Mesendoderm (in vitro differentiated cells): Measurements from ENCODE around the gene DPP7.
A peak's percentile ranks its signal among the peaks of the same experiment; 100 is the strongest.
"Not testable (repeated sequence)": the region's sequence is repeated elsewhere in the genome, so short reads cannot be mapped to it uniquely, and the experiment has no call there.

ENCODE experiments used
- DNase-seq: peaks from one replicate; pipeline ENCODE4 v3.0.0; 2013
- H2AK5ac ChIP-seq: 2 replicates; pipeline ENCODE4 v1.6.1; 2013; ENCODE audit warnings: low read length, inconsistent platforms
- H2BK120ac ChIP-seq: 2 replicates; pipeline ENCODE4 v1.6.1; 2013; ENCODE audit warnings: low read depth, mild to moderate bottlenecking, low read length, moderate library complexity, mixed read lengths
- H2BK15ac ChIP-seq: replicated peaks from 2 replicates; pipeline ENCODE4 v1.6.1; 2013; ENCODE audit warnings: low read depth, mild to moderate bottlenecking, moderate library complexity
- H2BK5ac ChIP-seq: 2 replicates; pipeline ENCODE4 v1.6.1; 2013; ENCODE audit warnings: low read length, inconsistent platforms
- H3K18ac ChIP-seq: 2 replicates; pipeline ENCODE4 v1.6.1; 2013; ENCODE audit warnings: mild to moderate bottlenecking, low read length, mixed read lengths
- H3K23ac ChIP-seq: one replicate; pipeline ENCODE4 v1.6.1; 2013; ENCODE audit warnings: low read length
- H3K27ac ChIP-seq: 2 replicates; pipeline ENCODE4 v1.5.1; 2013; ENCODE audit warnings: low read depth, mild to moderate bottlenecking, inconsistent platforms, low read length, moderate library complexity
- H3K27me3 ChIP-seq: 2 replicates; pipeline ENCODE4 v1.6.1; 2013; ENCODE audit warnings: low read length, control low read depth, mild to moderate bottlenecking, inconsistent platforms; ENCODE audit not compliant: insufficient read depth, poor library complexity
- H3K36me3 ChIP-seq: 2 replicates; pipeline ENCODE4 v1.6.1; 2013; ENCODE audit warnings: low read length, inconsistent platforms; ENCODE audit not compliant: control insufficient read depth, insufficient read depth
- H3K4ac ChIP-seq: one replicate; pipeline ENCODE4 v1.6.1; 2013; ENCODE audit warnings: low read depth, mild to moderate bottlenecking, low read length, moderate library complexity
- H3K4me1 ChIP-seq: 2 replicates; pipeline ENCODE4 v1.6.1; 2013; ENCODE audit warnings: low read depth, low read length, inconsistent platforms; ENCODE audit not compliant: control insufficient read depth
- H3K4me2 ChIP-seq: 2 replicates; pipeline ENCODE4 v1.6.1; 2013; ENCODE audit warnings: low read length
- H3K4me3 ChIP-seq: 2 replicates; pipeline ENCODE4 v1.5.1; 2013; ENCODE audit warnings: mild to moderate bottlenecking, low read length
- H3K56ac ChIP-seq: one replicate; pipeline ENCODE4 v1.6.1; 2013; ENCODE audit warnings: low read length
- H3K79me1 ChIP-seq: 2 replicates; pipeline ENCODE4 v1.6.1; 2013; ENCODE audit warnings: low read length, inconsistent platforms
- H3K79me2 ChIP-seq: 2 replicates; pipeline ENCODE4 v1.6.1; 2013; ENCODE audit warnings: mild to moderate bottlenecking, low read length; ENCODE audit not compliant: control insufficient read depth, insufficient read depth
- H3K9ac ChIP-seq: 2 replicates; pipeline ENCODE4 v1.6.1; 2013; ENCODE audit warnings: low read length, inconsistent platforms
- H4K5ac ChIP-seq: one replicate; pipeline ENCODE4 v1.6.1; 2013; ENCODE audit warnings: low read length
- H4K8ac ChIP-seq: one replicate; pipeline ENCODE4 v1.6.1; 2013; ENCODE audit warnings: low read depth, mild to moderate bottlenecking, control low read depth, low read length, moderate library complexity
- WGBS: extraction: QIAGEN DNeasy Blood & Tissue Kit; methylation state at CpG from one replicate; pipeline ENCODE4 v1.1.7; 2013; ENCODE audit warnings: low lambda C conversion rate, missing lambda C conversion rate; ENCODE audit not compliant: insufficient coverage; ENCODE audit errors: extremely low coverage; 5-methylcytosine and 5-hydroxymethylcytosine counted together

Gene DPP7

DNA sequence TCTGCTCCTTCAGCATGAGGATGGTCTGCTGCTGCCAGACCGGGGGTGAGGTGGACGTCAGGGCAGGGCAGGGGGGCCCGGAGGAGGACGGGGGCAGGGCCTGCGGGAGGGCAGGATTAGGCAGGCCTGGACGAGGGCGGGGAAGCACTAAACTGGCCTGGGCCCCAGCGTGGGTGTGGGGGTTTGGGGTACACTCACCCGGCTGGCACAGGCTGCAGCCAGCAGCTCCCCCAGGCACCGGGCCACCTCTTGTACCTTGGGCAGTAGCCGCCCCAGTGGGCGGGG, 49.7 kb downstream of the DPP7 start:
- Histone ChIP-seq H3K27me3 (no peaks in the 10 kb centered on the region), H4K5ac (no peak overlapping the region), H3K79me2 (no peaks in the 10 kb centered on the region), H3K36me3 (no peaks in the 10 kb centered on the region), H2BK120ac (no peak overlapping the region), H2AK5ac (no peak overlapping the region), H2BK5ac (no peak overlapping the region), H2BK15ac (no peak overlapping the region), H4K8ac (no peak overlapping the region), H3K18ac (no peak overlapping the region), H3K4ac (no peak overlapping the region), H3K23ac (no peak overlapping the region), H3K4me2 (no peak overlapping the region), H3K4me1 (no peaks in the 10 kb centered on the region), H3K79me1 (peaks cover 2% of the 10 kb centered on the region), H3K56ac (no peak overlapping the region), H3K27ac (no peak overlapping the region), H3K9ac (no peak overlapping the region), H3K4me3 (no peak overlapping the region)
- DNase-seq = no peak
- WGBS = no CpG with 5 or more reads among the region's 12 CpGs

DNA sequence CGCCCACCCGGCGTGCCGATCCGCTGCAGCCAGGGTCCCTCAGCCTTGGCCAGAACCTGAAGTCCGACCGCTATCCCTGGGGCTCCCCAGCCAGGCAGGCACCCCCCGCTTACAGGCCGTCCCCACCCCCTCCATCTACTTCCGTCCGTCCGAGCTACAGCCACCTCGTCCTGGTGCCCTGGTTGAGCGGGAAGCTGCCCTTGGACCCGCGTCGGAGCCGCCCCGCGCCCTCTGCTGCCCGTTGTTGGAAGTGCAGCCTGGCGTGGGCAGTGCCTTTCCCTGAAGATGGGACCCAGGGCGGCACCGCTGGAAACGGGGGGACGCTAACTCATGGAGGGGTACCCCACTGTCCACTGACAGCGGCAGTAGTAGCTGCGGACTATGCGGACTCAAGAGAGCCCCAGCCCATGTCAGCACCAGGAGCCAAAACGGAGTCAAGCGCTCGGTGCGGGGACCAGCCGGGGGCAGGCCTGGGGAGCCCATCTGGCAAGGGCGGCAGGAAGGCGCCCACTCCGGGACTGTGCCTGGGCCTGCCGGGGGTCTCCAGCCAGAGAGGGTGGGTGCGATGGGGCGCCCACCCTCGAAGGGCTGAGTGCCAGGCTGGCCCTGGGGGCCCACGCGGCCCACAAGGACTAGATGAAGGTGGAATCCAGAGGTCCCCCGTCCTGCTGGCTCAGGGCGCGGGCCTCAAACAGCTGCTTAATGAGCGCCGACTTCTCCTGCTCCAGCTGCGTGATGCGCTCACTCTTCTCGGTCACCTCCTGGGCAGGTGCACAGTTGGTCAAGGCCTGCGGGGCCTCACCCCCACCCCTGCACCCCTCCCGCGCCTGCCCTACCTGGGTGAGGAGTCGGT, 50.3 kb downstream of the DPP7 start:
- no peak overlapping the region for H3K4ac ChIP-seq
- H3K4me3 ChIP-seq = no peak overlapping the region
- no peak overlapping the region for H3K27ac ChIP-seq
- H3K23ac ChIP-seq = no peak overlapping the region
- no peak overlapping the region for H4K5ac ChIP-seq
- no peak overlapping the region for H2BK5ac ChIP-seq
- no CpG with 5 or more reads among the region's 55 CpGs for WGBS
- H3K27me3 ChIP-seq = no peaks in the 10 kb centered on the region
- H2BK15ac ChIP-seq = no peak overlapping the region
- no peak overlapping the region for H3K4me2 ChIP-seq
- H4K8ac ChIP-seq = no peak overlapping the region
- H3K79me2 ChIP-seq = no peaks in the 10 kb centered on the region
- no peak overlapping the region for H2BK120ac ChIP-seq
- peak overlapping the region; percentile 34 for H3K56ac ChIP-seq
- no peaks in the 10 kb centered on the region for H3K36me3 ChIP-seq
- no peaks in the 10 kb centered on the region for H3K4me1 ChIP-seq
- H2AK5ac ChIP-seq = no peak overlapping the region
- H3K79me1 ChIP-seq = peaks cover 2% of the 10 kb centered on the region
- no peak overlapping the region for H3K18ac ChIP-seq
- no peak for DNase-seq
- H3K9ac ChIP-seq = peak overlapping the region; percentile 38

DNA sequence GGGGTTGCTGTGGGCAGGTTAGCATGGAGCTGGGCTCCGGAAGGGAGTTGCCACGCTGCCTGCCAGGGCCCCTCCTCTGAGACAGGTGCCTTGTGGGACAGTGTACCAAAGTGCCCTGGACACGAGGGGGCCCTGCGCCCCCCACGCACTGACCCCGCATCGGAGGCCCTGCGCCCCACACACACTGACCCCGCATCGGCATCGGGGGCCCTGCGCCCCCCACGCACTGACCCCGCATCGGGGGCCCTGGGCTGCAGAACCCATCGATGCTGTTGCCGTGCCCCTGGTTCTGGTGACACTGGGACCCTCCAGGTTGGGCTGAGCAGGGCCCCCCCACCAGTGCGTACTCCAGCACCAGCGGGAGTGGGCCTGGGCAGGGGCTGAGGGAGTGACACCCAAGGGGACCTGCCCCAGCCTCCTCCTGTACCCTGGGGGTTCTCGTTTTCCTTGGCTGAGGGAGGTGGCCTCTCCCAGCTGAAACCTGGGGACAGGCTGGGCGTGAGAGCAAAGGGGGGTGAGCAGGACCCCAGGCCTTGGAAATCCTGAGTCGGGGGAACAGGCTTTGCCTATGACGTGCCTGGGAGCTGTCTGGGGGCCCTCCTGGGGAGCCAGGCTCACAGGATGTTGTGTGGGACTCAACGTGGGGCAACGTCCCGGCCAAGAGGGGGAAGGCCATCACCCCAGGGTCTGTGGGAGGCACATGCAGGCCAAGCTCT, 51.1 kb downstream of the DPP7 start:
- no peaks in the 10 kb centered on the region for H3K79me2 ChIP-seq
- no peak overlapping the region for H2BK15ac ChIP-seq
- no CpG with 5 or more reads among the region's 26 CpGs for WGBS
- H2BK120ac ChIP-seq = no peak overlapping the region
- DNase-seq = no peak
- no peak overlapping the region for H3K27ac ChIP-seq
- H4K5ac ChIP-seq = no peak overlapping the region
- peak overlapping the region; percentile 38 for H3K9ac ChIP-seq
- H3K4me1 ChIP-seq = no peaks in the 10 kb centered on the region
- H3K36me3 ChIP-seq = no peaks in the 10 kb centered on the region
- H3K4me2 ChIP-seq = no peak overlapping the region
- H2AK5ac ChIP-seq = no peak overlapping the region
- H3K18ac ChIP-seq = no peak overlapping the region
- no peaks in the 10 kb centered on the region for H3K79me1 ChIP-seq
- H3K27me3 ChIP-seq = no peaks in the 10 kb centered on the region
- H3K56ac ChIP-seq = peak overlapping the region; percentile 34
- no peak overlapping the region for H3K23ac ChIP-seq
- H3K4ac ChIP-seq = no peak overlapping the region
- H2BK5ac ChIP-seq = no peak overlapping the region
- H3K4me3 ChIP-seq = no peak overlapping the region
- no peak overlapping the region for H4K8ac ChIP-seq

DNA sequence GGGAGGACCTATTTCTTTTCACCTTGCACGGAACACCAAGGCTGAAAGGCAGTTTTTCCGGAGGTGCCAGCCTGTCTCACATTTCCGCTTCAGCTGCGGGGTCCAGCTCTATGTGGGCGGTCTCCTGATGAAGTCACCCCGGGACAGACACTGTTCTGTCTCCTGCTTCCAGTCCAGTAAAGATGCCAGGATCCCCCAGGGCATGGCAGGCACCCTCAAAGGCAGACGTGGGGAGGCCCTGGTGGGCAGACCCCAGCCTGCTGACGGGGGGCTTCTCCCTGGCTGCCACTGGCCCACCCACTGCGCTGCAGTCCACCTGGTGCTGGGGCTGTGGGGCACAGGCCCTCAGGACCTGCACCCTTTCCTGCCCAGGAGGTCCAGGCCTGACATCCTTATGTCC, 51.7 kb downstream of the DPP7 start:
- H3K36me3 ChIP-seq, DNase-seq, H4K8ac ChIP-seq, H3K27me3 ChIP-seq, H3K4me2 ChIP-seq, H3K23ac ChIP-seq, H3K79me2 ChIP-seq, H3K4ac ChIP-seq, H4K5ac ChIP-seq, H3K4me3 ChIP-seq, H2BK5ac ChIP-seq, H3K9ac ChIP-seq, H2BK120ac ChIP-seq, H3K4me1 ChIP-seq, H3K27ac ChIP-seq, H2BK15ac ChIP-seq, H3K79me1 ChIP-seq, H3K18ac ChIP-seq, H3K56ac ChIP-seq, H2AK5ac ChIP-seq: not testable (repeated sequence)
- WGBS = no CpG with 5 or more reads among the region's 9 CpGs

DNA sequence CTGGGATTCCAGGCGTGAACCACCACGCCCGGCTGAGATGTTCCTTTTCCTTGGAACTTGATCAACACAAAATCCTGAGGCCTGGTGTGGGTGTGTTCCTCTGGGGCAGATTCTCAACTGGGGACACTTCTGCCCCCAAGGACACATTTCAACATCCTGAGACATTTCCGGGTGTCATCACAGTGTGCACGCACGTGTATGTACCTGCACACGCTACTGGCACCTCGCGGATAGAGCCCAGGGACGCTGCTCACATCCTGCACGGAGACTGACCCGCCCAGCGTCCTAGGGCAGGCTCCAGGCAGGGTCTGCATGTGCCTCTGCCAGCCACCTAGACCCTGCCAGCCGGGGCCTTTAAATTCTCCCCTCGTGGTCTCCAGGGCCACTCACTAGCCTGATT, 52.1 kb downstream of the DPP7 start:
- Histone ChIP-seq H2AK5ac (no peak overlapping the region), H3K4me2 (no peak overlapping the region)
- no CpG with 5 or more reads among the region's 15 CpGs for WGBS

More for the DNA sequence above, 52.1 kb downstream of the DPP7 start:
- Histone ChIP-seq H3K4me1 (no peaks in the 10 kb centered on the region), H2BK5ac (no peak overlapping the region), H3K56ac (no peak overlapping the region), H2BK120ac (no peak overlapping the region), H3K79me1 (no peaks in the 10 kb centered on the region), H2BK15ac (no peak overlapping the region), H3K23ac (no peak overlapping the region), H3K4me3 (no peak overlapping the region), H3K18ac (no peak overlapping the region), H4K5ac (no peak overlapping the region), H4K8ac (no peak overlapping the region), H3K27me3 (no peaks in the 10 kb centered on the region), H3K4ac (no peak overlapping the region), H3K9ac (no peak overlapping the region), H3K27ac (no peak overlapping the region), H3K36me3 (no peaks in the 10 kb centered on the region), H3K79me2 (no peaks in the 10 kb centered on the region)
- DNase-seq = no peak
